ENCODE results near the gene DR1. TPM values are rescaled to one million over a fixed set of nuclear protein-coding genes. Genes with fewer than 3 reads are reported as not detected.

The DR1 gene
- total RNA-seq, 1 experiment from 2014 or later, result 87.3 TPM

DNA sequence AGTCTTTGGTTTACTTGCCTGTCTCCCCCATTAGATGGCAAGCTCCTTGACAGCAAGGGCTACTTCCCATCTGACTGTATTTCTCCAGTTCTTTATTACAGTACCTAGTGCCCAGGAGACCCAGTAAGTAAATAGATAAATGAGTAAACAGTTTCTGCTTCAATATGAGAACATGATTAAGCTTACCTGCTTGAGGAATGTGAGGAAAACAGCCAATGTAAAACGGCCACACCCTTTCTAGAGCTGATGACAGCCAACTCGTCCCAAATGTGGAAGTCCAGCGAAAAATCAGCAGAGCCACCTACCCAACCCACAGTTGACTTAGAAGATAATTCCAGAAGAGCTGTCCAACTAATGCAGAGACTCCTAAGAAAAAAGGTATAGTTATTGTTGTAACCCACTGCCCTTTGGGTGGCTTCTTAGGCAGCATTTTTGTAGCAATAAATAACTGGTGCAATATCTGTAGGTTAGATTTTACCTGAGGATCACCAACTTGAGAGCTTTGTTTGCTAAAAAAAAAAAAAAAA, 6.5 kb upstream of the DR1 start:
- no peaks in the 10 kb centered on the region for H3K27me3 ChIP-seq (ENCODE audit: insufficient read depth, low read length)
- no peak overlapping the region for H2AFZ ChIP-seq (ENCODE audit: low read length)
- no peak overlapping the region for H2BK12ac ChIP-seq (ENCODE audit: insufficient read length, low read depth, low read length)
- no peaks in the 10 kb centered on the region for H3K9me3 Mint-ChIP-seq
- no peak overlapping the region for H3K4me2 ChIP-seq (ENCODE audit: insufficient read depth, insufficient read length, low read length)
- no peak overlapping the region for H4K5ac ChIP-seq (ENCODE audit: insufficient read length, low read depth, low read length)
- no peak overlapping the region for H3K4ac ChIP-seq (ENCODE audit: low read depth, low read length)
- H3K23ac ChIP-seq (ENCODE audit: insufficient read length, low read depth, low read length), result no peak overlapping the region
- no peak overlapping the region for H4K91ac ChIP-seq (ENCODE audit: insufficient read length, low read depth, low read length)
- peaks cover 17 to 23% (median 20%) of the 10 kb centered on the region in 3 experiments for H3K36me3 Mint-ChIP-seq (ENCODE audit: insufficient read depth in 1 of 3, low read depth in 3 of 3)
- no peak overlapping the region for H3K4me3 Mint-ChIP-seq
- H3K14ac ChIP-seq (ENCODE audit: insufficient read depth, low read length), result no peak overlapping the region
- no peak overlapping the region for H3K27ac Mint-ChIP-seq
- H3K23me2 ChIP-seq (ENCODE audit: insufficient read length, low read depth, low read length, poor library complexity, severe bottlenecking), result no peaks in the 10 kb centered on the region
- H2BK5ac ChIP-seq (ENCODE audit: insufficient read length, low read length), result no peak overlapping the region
- H3K27ac ChIP-seq (ENCODE audit: insufficient read length, low read depth, low read length), result no peak overlapping the region
- no peak overlapping the region for H4K8ac ChIP-seq (replicated peaks; ENCODE audit: insufficient read length, low read depth, low read length)
- H2BK120ac ChIP-seq (ENCODE audit: low read depth, low read length, poor library complexity, severe bottlenecking), result no peak overlapping the region
- peaks cover 4% of the 10 kb centered on the region; the same call in 1 of the 2 replicates for H3K4me1 ChIP-seq (ENCODE audit: insufficient read depth, low read length)
- peaks cover 4% of the 10 kb centered on the region in 2 experiments; a peak in 2 of 4 replicates for H3K4me1 Mint-ChIP-seq
- H3K79me1 ChIP-seq (ENCODE audit: insufficient read depth, low read depth, low read length, poor library complexity, severe bottlenecking), result no peaks in the 10 kb centered on the region
- DNase-seq, result no peak
- no peaks in the 10 kb centered on the region for H3K27me3 Mint-ChIP-seq (ENCODE audit: low read depth)
- TF ChIP-seq, protein P1, sequence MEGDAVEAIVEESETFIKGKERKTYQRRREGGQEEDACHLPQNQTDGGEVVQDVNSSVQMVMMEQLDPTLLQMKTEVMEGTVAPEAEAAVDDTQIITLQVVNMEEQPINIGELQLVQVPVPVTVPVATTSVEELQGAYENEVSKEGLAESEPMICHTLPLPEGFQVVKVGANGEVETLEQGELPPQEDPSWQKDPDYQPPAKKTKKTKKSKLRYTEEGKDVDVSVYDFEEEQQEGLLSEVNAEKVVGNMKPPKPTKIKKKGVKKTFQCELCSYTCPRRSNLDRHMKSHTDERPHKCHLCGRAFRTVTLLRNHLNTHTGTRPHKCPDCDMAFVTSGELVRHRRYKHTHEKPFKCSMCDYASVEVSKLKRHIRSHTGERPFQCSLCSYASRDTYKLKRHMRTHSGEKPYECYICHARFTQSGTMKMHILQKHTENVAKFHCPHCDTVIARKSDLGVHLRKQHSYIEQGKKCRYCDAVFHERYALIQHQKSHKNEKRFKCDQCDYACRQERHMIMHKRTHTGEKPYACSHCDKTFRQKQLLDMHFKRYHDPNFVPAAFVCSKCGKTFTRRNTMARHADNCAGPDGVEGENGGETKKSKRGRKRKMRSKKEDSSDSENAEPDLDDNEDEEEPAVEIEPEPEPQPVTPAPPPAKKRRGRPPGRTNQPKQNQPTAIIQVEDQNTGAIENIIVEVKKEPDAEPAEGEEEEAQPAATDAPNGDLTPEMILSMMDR (conservative IDR thresholded peaks at IDR 0.05), result no peak
- H3T11ph ChIP-seq (ENCODE audit: low read length), result no peak overlapping the region
- no peaks in the 10 kb centered on the region for H3K79me2 ChIP-seq (ENCODE audit: insufficient read depth, low read length)
- no CpG with 5 or more reads among the region's 3 CpGs for WGBS (ENCODE audit: extremely low coverage, insufficient read length, low lambda C conversion rate)
- no peak overlapping the region for H2BK15ac ChIP-seq (ENCODE audit: low read depth, low read length)
- no peak overlapping the region for H3K9ac ChIP-seq (ENCODE audit: extremely low read depth, insufficient read length, low read length)
- no peak overlapping the region for H3K18ac ChIP-seq (ENCODE audit: insufficient read length, low read depth, low read length)
- H3K56ac ChIP-seq (ENCODE audit: insufficient read length, low read depth, low read length), result no peak overlapping the region
- H2BK20ac ChIP-seq (ENCODE audit: low read depth, low read length, poor library complexity, severe bottlenecking), result no peak overlapping the region
- H2AK5ac ChIP-seq (ENCODE audit: insufficient read length, low read length), result no peak overlapping the region
- H4K20me1 ChIP-seq (ENCODE audit: control insufficient read depth, insufficient read depth, insufficient read length), result no peaks in the 10 kb centered on the region
- no peaks in the 10 kb centered on the region for H3K9me3 ChIP-seq (ENCODE audit: control insufficient read depth, low read depth, low read length)

All from H9 (cell line).